ENCODE results near the gene BRINP3. TPM values are rescaled to one million over a fixed set of nuclear protein-coding genes. Genes with fewer than 3 reads are reported as not detected.

The BRINP3 gene
- total RNA-seq, 1 experiment from 2014 or later: not detected

DNA sequence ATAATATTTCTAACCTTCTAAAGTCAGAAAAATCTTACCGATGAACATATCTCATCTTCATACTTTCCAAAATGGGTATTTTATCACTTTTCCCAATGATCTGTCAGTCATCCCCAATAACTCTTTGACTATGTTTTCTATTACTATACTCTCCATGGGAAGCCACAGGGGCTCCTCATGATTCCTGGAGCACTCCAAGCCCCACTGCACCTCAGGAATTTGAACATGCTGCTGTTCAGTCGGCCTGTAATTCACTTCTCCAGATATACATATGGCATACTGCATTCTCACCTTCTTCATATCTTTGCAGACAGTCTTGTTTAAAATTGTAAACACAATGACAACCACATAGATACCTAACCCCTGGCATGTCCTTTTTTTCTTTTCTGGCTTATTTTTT, 333.0 kb downstream of the BRINP3 start:
- TF ChIP-seq, protein P1, sequence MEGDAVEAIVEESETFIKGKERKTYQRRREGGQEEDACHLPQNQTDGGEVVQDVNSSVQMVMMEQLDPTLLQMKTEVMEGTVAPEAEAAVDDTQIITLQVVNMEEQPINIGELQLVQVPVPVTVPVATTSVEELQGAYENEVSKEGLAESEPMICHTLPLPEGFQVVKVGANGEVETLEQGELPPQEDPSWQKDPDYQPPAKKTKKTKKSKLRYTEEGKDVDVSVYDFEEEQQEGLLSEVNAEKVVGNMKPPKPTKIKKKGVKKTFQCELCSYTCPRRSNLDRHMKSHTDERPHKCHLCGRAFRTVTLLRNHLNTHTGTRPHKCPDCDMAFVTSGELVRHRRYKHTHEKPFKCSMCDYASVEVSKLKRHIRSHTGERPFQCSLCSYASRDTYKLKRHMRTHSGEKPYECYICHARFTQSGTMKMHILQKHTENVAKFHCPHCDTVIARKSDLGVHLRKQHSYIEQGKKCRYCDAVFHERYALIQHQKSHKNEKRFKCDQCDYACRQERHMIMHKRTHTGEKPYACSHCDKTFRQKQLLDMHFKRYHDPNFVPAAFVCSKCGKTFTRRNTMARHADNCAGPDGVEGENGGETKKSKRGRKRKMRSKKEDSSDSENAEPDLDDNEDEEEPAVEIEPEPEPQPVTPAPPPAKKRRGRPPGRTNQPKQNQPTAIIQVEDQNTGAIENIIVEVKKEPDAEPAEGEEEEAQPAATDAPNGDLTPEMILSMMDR (conservative IDR thresholded peaks at IDR 0.05): no peak
- Histone ChIP-seq H3K4ac (ENCODE audit: low read depth, low read length) (no peak overlapping the region), H3T11ph (ENCODE audit: low read length) (no peak overlapping the region), H3K9me3 (ENCODE audit: control insufficient read depth, low read depth, low read length) (no peaks in the 10 kb centered on the region), H4K8ac (replicated peaks; ENCODE audit: insufficient read length, low read depth, low read length) (no peak overlapping the region), H2BK15ac (ENCODE audit: low read depth, low read length) (no peak overlapping the region), H3K23me2 (ENCODE audit: insufficient read length, low read depth, low read length, poor library complexity, severe bottlenecking) (no peaks in the 10 kb centered on the region), H2AFZ (ENCODE audit: low read length) (no peak overlapping the region), H3K14ac (ENCODE audit: insufficient read depth, low read length) (no peak overlapping the region), H3K9ac (ENCODE audit: extremely low read depth, insufficient read length, low read length) (no peak overlapping the region), H2BK20ac (ENCODE audit: low read depth, low read length, poor library complexity, severe bottlenecking) (no peak overlapping the region), H2BK120ac (ENCODE audit: low read depth, low read length, poor library complexity, severe bottlenecking) (no peak overlapping the region), H2BK5ac (ENCODE audit: insufficient read length, low read length) (no peak overlapping the region), H3K4me1 (ENCODE audit: insufficient read depth, low read length) (no peaks in the 10 kb centered on the region), H3K79me2 (ENCODE audit: insufficient read depth, low read length) (no peaks in the 10 kb centered on the region), H2BK12ac (ENCODE audit: insufficient read length, low read depth, low read length) (no peak overlapping the region), H3K23ac (ENCODE audit: insufficient read length, low read depth, low read length) (no peak overlapping the region), H3K27me3 (ENCODE audit: insufficient read depth, low read length) (no peaks in the 10 kb centered on the region), H4K20me1 (ENCODE audit: control insufficient read depth, insufficient read depth, insufficient read length) (no peaks in the 10 kb centered on the region), H2AK5ac (ENCODE audit: insufficient read length, low read length) (no peak overlapping the region), H3K27ac (ENCODE audit: insufficient read length, low read depth, low read length) (no peak overlapping the region), H3K4me2 (ENCODE audit: insufficient read depth, insufficient read length, low read length) (no peak overlapping the region), H3K79me1 (ENCODE audit: insufficient read depth, low read depth, low read length, poor library complexity, severe bottlenecking) (no peaks in the 10 kb centered on the region), H3K56ac (ENCODE audit: insufficient read length, low read depth, low read length) (no peak overlapping the region), H4K91ac (ENCODE audit: insufficient read length, low read depth, low read length) (no peak overlapping the region), H3K18ac (ENCODE audit: insufficient read length, low read depth, low read length) (no peak overlapping the region), H4K5ac (ENCODE audit: insufficient read length, low read depth, low read length) (no peak overlapping the region)
- H3K4me3 Mint-ChIP-seq: no peak overlapping the region
- WGBS (ENCODE audit: extremely low coverage, insufficient read length, low lambda C conversion rate): no CpG with 5 or more reads among the region's 2 CpGs
- H3K27ac Mint-ChIP-seq: no peak overlapping the region
- no peak for DNase-seq
- H3K4me1 Mint-ChIP-seq: no peaks in the 10 kb centered on the region
- H3K27me3 Mint-ChIP-seq (ENCODE audit: low read depth): no peaks in the 10 kb centered on the region
- H3K9me3 Mint-ChIP-seq: no peaks in the 10 kb centered on the region
- H3K36me3 Mint-ChIP-seq (ENCODE audit: insufficient read depth in 1 of 3, low read depth in 3 of 3): no peaks in the 10 kb centered on the region
